Measurements from ENCODE around the gene EIF4G1.

- no peak for TF ChIP-seq EZH2 (IDR thresholded peaks at IDR 0.05)
- TF ChIP-seq POLR2AphosphoS5 (IDR thresholded peaks at IDR 0.05; ENCODE audit: borderline replicate concordance, low read depth, low read length), result no peak
- no peak for TF ChIP-seq FOXP2 (optimal IDR thresholded peaks at IDR 0.05; ENCODE audit: control extremely low read depth, extremely low read length, insufficient read depth)
Observed at GRCh38 chr3:184335291-184335660, 20.9 kb downstream of the EIF4G1 start.

All from SK-N-MC (cell line).